Fibroblast of skin of left quadriceps (primary cell): ENCODE results near the gene INPP5D.
"Not testable (repeated sequence)": the region's sequence is repeated elsewhere in the genome, so short reads cannot be mapped to it uniquely, and the experiment has no call there.

Experiments used
- DNase-seq, 2 experiments: peaks; one replicate each; pipeline ENCODE4 v3.0.0-alpha.2; 2013; ENCODE audit warnings: low read depth in 2 of 2

Gene INPP5D

DNA sequence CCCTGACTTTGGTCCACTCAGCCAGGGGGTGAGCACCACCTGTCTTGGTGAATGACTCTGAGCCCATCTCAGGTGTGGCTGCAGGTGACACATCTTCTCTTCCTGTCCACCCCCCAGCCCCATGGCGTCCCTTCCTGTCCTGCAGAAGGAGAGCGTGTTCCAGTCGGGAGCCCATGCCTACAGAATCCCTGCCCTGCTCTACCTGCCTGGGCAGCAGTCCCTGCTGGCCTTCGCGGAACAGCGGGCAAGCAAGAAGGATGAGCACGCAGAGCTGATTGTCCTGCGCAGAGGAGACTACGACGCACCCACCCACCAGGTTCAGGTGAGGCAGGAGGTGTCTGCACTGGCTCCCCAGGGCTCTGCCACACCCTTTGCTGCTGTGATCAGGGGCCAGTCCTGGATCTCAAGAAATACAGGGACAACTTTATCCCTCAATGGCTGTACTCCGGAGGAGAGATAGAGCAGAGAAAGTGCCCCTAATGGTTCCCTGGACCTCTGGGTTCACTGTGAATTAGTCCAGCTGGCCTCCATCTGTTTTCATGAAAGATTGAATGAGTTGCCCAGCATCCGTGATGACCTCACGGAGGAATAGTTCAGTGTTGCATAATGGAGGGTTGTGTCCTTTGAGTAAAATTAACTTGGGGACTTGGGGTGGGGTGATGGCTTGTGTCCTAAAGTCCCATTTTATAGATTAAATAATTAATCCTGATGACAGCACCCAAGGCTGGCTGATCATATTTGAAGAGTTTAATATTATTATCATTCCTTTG, 27.4 kb upstream of the INPP5D start, which contains the start of gene NEU2:
Gene NEU2, plus strand, starts transcription at position 122 of the 770 bp plus-strand sequence. Its CDS starts 0 bp downstream, at position 122.
- DNase-seq: no peak

DNA sequence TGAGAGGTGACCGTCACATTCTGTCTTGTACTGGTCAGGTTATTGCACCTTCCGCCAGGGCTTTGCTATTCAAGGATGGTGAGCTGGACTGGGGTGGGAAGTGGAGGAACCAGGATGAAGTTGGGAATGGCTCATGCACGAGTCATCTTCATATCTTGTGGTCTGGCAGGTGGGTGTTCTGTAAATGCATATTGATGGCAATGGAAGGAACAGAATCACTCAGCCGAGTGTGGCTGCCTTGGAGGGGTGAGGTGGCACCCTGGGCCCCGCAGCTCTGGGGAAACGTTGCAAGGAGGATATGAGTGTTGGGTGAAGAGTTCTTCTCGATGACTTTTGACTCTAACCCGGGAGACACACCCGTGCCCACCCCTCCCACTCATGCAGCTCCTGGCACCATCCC, 26.5 kb upstream of the INPP5D start:
- DNase-seq: no peak

DNA sequence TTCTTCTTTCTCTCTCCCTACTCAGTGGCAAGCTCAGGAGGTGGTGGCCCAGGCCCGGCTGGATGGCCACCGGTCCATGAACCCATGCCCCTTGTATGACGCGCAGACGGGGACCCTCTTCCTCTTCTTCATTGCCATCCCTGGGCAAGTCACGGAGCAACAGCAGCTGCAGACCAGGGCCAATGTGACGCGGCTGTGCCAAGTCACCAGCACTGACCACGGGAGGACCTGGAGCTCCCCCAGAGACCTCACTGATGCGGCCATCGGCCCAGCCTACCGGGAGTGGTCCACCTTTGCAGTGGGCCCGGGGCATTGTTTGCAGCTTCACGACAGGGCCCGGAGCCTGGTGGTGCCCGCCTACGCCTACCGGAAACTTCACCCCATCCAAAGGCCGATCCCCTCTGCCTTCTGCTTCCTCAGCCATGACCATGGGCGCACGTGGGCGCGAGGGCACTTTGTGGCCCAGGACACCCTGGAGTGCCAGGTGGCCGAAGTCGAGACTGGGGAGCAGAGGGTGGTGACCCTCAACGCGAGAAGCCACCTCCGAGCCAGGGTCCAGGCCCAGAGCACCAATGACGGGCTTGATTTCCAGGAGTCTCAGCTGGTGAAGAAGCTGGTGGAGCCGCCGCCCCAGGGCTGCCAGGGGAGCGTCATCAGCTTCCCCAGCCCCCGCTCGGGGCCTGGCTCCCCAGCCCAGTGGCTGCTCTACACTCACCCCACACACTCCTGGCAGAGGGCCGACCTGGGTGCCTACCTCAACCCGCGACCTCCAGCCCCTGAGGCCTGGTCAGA, 25.9 kb upstream of the INPP5D start:
- no peak for DNase-seq

DNA sequence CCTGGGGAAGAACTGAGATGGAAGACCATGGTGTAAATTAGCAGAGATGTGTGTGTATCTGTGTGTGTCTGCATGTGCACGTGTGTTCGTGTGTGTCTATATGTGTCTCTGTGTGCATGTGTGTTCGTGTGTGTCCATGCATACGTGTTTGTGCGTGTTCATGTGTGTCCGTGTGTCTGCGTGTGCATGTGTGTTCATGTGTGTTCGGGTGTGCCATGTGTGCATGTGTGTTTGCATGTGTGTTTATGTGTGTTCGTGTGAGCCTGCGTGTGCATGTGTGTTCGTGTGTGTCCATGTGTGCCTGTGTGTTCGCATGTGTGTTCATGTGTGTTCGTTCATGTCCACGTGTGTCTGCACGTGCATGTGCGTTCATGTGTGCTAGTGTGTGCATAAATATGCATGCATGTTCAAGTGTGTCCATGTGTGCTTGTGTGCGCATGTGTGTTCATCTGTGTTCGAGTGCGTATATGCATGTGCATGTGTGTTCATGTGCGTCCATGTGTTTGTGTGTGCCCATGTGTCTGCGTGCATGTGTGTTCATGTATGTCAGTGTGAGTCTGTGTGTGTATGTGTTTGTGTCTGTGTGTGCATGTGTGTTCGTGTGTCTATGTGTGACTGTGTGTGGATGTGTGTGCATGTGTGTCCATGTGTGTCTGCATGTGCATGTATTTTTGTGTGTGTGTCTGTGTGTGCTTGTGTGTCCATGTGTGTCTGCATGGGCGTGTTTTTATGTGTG, 24.5 kb upstream of the INPP5D start:
- DNase-seq: no peak

DNA sequence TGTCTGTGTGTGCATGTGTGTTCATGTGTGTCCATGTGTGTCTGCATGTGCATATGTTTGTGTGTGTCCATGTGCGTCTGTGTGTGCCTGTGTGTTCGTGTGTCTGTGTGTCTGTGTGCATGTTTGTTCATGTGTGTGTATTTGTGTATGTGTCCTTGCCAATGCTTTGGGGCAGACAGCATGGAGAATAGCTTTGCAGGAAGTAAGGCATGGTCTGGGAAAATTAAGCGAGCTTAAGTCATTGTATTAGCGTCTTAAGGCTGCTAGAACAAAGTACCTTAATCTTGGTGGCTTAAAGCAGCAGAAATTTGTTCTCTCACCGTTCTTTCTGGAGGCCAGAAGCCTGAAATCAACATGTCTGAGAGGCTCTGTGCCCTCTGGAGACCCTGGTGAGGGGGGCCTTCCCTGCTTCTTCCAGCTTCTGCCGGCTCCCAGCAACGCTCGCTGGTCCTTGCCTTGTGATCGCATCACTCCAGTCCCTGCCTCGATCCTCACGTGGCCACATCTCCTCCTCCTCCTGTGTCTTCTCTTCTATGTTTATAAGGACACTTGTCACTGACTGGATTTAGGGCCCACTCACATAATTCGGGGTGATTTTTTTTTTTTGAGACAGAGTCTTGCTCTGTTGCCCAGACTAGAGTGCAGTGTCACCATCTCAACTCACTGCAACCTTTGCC, 23.8 kb upstream of the INPP5D start:
- DNase-seq: no peak

DNA sequence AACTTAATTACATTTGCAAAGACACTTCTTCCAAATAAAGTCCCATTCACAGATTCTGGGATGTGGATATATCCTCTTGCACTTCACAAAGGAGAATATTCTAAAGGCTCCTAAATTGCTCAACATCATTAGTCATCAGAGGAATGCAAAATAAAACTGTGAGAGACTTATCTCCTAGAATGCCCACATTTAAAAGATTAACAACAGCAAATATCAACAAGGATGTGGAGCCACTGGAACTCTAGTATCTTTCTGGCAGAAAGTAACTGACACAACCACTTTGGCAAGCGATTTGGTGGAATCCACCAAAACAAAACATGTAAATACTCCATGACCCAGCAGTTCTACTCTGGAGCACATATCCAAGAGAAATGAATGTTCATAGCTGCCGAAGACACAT, 23.1 kb upstream of the INPP5D start:
- DNase-seq: no peak

DNA sequence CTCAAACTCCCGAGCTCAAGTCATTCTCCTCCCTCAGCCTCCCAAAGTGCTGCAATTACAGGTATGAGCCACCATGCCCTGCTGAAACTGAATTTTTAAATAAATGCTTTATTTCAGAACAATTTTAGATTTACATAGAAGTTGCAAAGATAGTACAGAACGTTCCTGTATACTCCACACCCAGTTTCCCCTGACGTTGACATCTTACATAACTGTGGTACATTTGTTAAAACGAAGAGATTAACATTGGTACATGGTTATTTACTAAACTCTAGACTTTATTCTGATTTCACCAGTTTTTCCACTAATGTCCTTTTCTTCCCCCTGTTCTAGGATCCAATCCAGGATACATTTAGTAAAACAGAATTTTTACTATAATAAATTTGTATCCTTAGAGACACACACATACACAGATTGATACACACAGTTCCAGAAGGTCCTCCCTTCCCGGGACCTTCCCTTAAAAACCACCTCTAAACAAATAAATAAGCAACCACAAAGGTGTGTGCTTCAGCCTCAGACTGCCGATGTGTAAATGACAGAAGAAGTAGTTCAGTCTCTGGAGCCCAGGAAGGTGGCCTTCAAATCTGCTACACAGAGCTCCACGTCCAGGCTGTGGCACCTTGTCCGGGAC, 20.8 kb upstream of the INPP5D start:
- no peak for DNase-seq

DNA sequence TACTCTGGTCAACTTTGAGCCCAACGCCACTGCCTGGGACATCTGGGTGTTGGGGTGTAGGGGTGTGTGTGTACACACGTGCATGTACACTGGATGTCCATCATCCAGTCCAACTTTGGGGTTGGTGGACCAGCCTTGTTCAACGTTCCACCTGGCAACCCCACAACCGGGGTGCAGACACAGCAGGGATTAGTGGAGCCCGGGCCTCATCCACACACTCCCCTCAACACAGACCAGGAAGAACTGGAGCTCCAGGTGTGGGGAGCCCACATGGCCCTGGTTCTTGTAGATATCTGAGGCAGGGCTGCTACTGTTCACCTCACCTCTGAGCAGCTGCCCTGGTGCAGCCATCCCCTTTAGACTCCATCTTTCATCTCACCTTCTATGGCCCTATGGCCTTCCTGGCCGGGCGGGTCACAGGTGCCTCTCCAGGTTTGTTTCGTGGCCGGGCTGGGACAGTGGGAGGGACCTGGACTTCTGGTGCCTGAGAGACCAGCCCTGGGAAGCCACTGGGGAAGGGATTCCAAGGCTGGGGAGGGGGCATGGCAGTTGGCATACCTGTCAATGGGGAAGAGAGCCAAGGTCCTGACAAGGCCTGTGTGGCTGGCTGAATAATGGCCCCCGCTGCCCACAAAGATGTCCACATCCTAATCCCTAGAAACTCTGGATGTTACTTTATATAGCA, 20.2 kb upstream of the INPP5D start:
- no peak for DNase-seq

DNA sequence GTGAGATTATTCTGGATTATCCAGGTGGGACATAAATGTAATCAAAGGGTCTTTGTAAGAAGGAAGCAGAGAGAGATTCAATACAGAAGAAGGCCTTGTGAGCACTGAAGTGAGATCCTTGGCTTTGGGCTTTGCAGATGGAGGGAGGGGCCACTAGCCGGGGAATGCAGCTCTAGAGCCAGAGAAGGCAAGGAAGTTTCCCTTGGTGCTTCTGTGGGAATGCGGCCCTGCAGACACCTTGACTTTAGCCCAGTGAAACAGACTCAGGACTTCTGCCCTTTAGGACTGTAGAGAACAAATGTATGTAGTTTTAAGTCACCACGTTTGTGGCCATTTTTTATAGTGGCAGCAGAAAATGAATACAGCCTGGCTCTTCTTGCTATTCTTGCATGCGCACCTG, 19.6 kb upstream of the INPP5D start:
- no peak for DNase-seq

DNA sequence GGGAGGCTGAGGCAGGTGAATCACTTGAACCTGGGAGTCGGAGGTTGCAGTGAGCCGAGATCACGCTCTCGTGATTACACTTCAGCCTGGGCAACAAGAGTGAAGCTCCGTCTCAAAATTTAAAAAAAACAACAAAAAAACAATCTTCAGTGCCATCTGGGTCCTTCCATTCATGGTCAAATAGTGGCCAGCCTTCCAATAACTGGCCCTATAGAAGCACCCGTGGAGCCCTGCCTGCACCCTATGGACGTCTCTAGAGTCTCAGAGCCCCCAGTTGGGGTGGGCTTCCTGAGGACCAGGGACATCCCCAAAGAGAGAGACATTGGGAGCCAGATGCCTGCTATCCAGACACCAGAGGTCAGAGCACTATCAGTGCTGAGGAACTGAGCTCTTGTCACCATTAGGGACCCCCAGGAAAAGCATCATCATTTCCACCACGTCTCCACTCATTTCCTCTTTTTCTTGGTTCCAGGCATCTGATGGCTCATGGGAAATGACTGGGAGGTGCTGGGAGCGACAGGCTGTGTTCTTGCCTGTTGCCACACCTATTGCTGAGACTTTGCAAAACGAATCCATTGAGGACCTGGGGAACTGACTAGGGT, 18.3 kb upstream of the INPP5D start:
- DNase-seq: no peak

DNA sequence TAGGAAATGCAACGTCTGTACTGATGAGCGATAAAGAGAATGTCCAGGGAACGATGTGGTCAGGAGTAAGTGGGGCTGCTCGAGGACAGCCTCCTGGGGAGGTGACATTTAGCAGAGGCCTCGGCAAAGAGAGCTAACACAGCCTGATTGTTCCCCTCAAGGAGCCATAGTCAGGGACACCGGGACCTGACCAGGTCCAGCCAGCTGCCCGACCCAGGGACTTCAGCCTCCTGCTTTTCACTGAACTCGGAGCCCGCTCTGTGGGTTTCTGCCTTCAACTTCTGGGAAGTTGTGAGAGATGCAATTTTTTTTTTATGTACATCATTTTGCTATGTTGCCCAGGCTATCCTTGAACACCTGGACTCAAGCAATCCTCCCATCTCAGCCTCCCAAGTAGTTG, 17.6 kb upstream of the INPP5D start:
- DNase-seq: no peak

DNA sequence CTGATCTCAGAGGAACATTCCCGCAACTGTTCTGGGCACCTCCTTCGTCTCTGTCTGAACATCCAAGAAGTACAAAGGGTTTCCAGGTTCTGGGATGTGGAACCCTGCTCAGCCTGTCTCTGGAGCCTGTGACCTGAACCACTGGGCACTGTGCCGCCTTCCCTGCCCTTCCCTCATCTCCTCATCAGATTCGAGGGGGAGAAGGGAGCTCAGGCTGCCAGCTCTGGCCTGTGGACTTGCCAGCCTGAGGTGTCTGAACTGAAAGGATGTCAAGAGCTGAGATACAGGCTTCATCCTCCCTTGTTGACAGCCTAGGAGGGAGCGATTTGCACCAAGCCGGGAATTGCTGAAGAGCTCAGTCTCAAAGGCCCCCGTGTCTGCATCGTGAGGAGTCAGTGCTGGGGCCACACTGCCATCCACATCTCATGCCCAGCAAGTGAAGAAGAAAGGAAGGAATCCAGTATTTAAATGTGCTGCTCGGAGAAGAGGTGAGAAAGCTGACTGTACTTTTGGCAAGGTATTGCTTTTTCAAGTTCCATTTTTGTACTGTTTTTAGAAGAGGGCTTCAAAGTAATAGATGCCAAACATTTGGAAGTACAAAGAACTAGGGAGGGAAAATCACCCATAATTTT, 15.1 kb upstream of the INPP5D start:
- DNase-seq: no peak

DNA sequence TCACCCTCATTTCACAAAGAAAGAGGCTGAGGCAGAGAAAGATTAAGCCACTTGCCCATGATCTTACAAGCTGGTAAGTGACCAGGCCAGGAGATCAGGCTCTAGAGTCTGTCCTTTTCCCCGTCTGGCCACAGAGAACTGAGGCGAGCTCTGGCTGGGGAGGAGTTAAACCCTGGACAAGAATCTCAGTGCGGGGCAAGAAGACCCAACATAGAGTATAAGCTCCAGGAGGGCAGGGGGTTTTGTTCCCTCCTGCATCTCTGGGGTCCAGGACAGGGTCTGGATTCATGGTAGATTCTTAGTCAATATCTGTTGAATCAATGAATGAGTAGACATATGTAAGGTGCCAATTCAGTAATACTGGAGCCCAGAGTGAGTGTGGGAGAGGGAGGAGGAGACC, 12.9 kb upstream of the INPP5D start:
- DNase-seq: no peak

DNA sequence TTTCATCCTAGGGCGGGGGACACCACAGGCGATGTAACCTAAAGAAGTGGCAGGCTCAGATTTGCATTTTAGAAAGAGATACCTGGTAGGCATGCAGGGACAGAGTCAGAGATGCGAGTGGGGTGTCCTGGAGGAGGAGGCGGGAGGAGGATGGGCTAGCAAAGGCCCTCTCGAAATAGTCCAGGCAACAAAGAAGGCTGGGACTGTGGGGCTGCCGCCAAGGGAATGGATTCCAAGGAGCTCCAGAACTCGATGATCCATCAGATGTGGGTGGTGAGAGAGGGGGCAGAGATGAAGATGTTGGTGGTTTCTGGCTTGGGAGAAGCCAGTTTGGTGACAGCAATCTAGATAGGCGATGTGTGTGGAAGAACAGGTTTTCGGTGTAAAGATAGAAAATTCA, 12.5 kb upstream of the INPP5D start:
- no peak for DNase-seq

DNA sequence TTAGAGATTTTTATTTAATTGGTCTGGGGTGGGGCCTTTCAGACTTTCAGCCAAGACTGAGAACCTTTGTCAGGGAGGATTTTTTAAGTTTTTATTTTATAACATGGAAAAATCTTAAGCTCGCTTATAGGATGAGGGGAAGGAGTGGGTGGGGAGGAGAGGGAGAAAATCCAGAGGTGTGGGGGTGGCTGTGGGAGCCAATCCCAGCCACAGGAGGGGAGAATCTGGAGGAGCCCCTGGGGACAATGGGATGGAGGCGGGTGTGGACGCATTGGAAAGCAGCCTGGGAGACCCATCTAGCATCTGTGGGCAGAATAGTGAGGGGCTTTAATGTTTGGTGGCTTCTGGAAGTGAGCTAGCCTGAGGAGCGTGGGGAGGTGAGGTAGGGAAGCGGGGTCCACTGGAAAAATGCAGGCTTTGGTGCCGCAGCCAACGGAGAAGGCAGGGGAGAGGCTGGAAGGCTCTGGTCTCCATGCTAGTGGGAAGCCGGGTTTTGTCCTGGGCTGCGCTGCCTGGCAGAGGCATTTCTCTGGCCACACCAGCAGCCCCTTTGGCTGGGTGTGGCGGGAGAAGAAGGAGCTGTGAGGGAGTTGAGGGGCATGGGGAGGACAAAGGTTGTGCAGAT, 11.5 kb upstream of the INPP5D start:
- no peak for DNase-seq

DNA sequence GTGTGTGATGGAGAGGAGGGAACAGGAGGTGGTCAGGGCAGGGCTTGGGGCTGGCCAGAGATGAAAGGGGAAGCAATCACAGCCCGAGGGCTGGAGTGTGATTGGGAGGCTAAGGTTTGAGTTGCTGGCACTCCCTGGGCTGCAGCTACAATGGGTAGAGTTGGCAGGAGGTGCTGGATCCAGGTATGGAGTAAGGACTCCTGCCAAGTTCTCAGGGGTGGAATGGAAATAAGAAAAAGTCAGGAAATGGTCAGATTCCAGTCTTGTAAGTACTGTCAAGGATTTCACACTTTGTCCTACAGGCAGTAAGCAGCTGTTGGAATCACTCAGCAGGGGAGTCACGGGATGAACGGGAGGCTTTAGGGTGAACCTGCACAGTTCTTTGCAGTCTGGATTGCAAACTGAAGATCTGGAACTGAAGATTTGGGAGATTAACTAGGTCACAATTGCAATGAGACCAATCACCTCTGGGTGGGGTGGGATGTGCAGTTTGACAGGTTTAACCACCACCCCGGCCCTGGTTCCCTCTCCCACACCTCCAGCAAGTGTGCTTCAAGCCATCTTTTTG, 10.9 kb upstream of the INPP5D start:
- DNase-seq: no peak

DNA sequence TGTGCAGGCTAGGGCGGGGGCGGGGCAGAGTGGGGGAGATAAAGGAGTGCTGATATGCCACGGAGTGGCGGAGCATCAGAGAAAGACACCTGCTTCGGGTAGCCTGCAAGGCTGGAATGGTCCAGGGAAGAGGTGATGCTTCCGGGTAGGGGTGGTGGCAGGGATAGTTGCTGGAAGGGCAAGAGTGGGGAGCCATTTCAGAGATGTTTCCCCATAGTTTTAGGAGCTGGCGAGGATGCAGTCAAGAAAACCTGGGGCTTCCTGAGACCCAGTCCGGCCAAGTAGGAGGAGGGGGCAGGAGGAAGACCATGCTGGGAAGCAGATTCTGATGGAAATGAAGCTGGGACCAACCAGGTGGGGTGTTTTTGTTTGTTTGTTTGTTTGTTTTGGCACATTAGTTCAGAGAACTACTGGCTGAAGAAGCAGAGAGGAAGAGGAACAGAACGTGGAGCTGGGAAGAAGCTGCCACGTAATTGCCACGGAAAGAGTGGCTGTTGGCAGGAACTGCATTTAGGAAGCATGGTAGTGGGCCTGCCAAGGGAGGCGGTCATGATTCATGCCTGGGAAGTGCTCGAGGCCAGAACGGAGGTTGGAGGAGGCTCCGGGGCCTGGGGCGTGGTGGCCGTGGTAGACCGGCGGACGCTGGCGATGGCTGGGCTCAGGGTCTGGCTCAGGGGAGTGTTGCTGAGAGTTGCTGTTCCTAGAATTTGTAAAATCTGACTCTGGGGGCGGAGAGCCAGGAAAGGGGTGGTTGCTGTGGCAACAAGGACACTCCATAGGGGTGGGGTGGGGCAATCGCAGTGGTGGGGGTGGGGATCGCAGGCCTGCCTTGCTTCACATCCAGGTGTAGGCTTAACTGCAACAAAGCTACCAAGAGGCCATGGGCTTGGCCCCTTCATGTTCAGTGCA, 8.6 kb upstream of the INPP5D start:
- DNase-seq: no peak

DNA sequence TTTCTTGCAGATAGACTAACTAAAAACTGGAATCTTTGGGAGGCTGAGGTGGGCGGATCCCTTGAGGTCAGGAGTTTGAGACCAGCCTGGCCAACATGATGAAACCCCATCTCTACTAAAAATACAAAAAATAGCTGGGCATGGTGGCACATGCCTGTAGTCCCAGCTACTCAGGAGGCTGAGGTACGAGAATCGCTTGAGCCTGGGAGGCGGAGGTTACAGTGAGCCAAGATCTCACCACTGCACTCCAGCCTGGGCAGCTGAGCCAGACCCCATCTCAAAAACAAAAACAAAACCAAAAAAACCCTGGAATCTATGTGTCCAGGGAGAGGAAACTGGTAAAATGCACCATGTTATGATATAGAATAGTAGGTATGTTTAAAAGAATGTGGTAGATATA, 7.6 kb upstream of the INPP5D start:
- not testable (repeated sequence) for DNase-seq
